Activated CD4-positive, CD25-positive, alpha-beta regulatory T cell treated with anti-CD3 and anti-CD28 coated beads, Interleukin-2, amount 50 U/mL, for 16 hours (primary cell): Measurements from ENCODE around the gene DHX8.

Experiments used
- DNase-seq: peaks from one replicate; pipeline ENCODE4 v3.0.0-alpha.2; 2020; ENCODE audit warnings: low read depth, low spot score

Gene DHX8

GRCh38 chr17:43547189-43547550 lies 63.4 kb downstream of the DHX8 start:
- DNase-seq: no peak

- no peak for DNase-seq
These were observed 64.0 kb downstream of the DHX8 start for GRCh38 chr17:43547659-43548256.

GRCh38 chr17:43548689-43549379 lies 65.1 kb downstream of the DHX8 start:
- DNase-seq: no peak

GRCh38 chr17:43549496-43549895 lies 65.7 kb downstream of the DHX8 start:
- no peak for DNase-seq

- DNase-seq: no peak
These were observed 67.0 kb downstream of the DHX8 start for GRCh38 chr17:43550754-43551153.

GRCh38 chr17:43552229-43552837 lies 68.6 kb downstream of the DHX8 start:
- no peak for DNase-seq

GRCh38 chr17:43553573-43553972 lies 69.8 kb downstream of the DHX8 start:
- DNase-seq: no peak

GRCh38 chr17:43554857-43555256 lies 71.1 kb downstream of the DHX8 start:
- DNase-seq: no peak

- DNase-seq: no peak
These were observed 72.5 kb downstream of the DHX8 start for GRCh38 chr17:43556292-43556691.

- no peak for DNase-seq
These were observed 75.0 kb downstream of the DHX8 start for GRCh38 chr17:43558805-43559160.

- no peak for DNase-seq
These were observed 75.5 kb downstream of the DHX8 start for GRCh38 chr17:43559161-43559816.

GRCh38 chr17:43560461-43561427 lies 77.0 kb downstream of the DHX8 start:
- DNase-seq: no peak

- no peak for DNase-seq
These were observed 79.2 kb downstream of the DHX8 start for GRCh38 chr17:43562679-43563599.

- no peak for DNase-seq
These were observed 80.1 kb downstream of the DHX8 start for GRCh38 chr17:43563600-43564594.

- DNase-seq: no peak
These were observed 84.8 kb downstream of the DHX8 start for GRCh38 chr17:43568506-43569082.

- DNase-seq: no peak
These were observed 86.7 kb downstream of the DHX8 start for GRCh38 chr17:43570518-43570928.

- no peak for DNase-seq
These were observed 88.7 kb downstream of the DHX8 start for GRCh38 chr17:43572368-43572980.

GRCh38 chr17:43573579-43574321 lies 90.0 kb downstream of the DHX8 start:
- DNase-seq: no peak
